Measurements from ENCODE around the gene PLAAT5. TPM values are rescaled to one million over a fixed set of nuclear protein-coding genes. Genes with fewer than 3 reads are reported as not detected.

PLAAT5 gene
- total RNA-seq, 1 experiment from 2014 or later, result 8.5 TPM

DNA sequence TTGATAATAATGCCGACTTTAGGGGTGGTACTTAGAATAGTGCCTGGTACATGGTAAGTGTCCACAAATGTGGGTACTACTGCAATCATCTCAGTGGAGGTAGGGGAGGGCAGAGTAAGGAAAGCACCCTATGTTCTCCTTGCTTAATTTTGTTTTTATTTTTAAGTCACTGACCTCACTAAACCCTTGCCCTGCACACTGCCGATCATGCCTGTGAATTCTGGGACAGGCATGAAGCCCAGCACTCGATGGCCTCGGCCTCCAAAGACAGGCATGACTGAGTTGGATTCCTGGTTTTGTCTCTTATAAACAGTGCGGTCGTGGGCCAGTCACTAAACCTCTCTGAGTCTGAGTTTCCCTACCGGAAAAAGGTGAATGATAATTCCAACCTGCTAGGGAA lies 21.8 kb upstream of the PLAAT5 start:
- no peak overlapping the region for H3K27ac Mint-ChIP-seq
- H3K4me2 ChIP-seq (ENCODE audit: insufficient read depth, insufficient read length, low read length), result no peak overlapping the region
- no peaks in the 10 kb centered on the region for H3K4me1 ChIP-seq (ENCODE audit: insufficient read depth, low read length)
- H3K23ac ChIP-seq (ENCODE audit: insufficient read length, low read depth, low read length), result no peak overlapping the region
- no peaks in the 10 kb centered on the region for H3K9me3 Mint-ChIP-seq
- H3K27me3 ChIP-seq (ENCODE audit: insufficient read depth, low read length), result no peaks in the 10 kb centered on the region
- no peak overlapping the region for H2BK120ac ChIP-seq (ENCODE audit: low read depth, low read length, poor library complexity, severe bottlenecking)
- H3K79me1 ChIP-seq (ENCODE audit: insufficient read depth, low read depth, low read length, poor library complexity, severe bottlenecking), result no peaks in the 10 kb centered on the region
- H3K9ac ChIP-seq (ENCODE audit: extremely low read depth, insufficient read length, low read length), result no peak overlapping the region
- no peak overlapping the region for H3K4me3 Mint-ChIP-seq
- H3K56ac ChIP-seq (ENCODE audit: insufficient read length, low read depth, low read length), result no peak overlapping the region
- no peak overlapping the region for H4K91ac ChIP-seq (ENCODE audit: insufficient read length, low read depth, low read length)
- no peaks in the 10 kb centered on the region for H3K23me2 ChIP-seq (ENCODE audit: insufficient read length, low read depth, low read length, poor library complexity, severe bottlenecking)
- H3K36me3 Mint-ChIP-seq (ENCODE audit: insufficient read depth in 1 of 3, low read depth in 3 of 3), result no peaks in the 10 kb centered on the region; a peak in 1 of 7 replicates
- no peak overlapping the region for H3K4ac ChIP-seq (ENCODE audit: low read depth, low read length)
- no peaks in the 10 kb centered on the region for H3K79me2 ChIP-seq (ENCODE audit: insufficient read depth, low read length)
- no peak overlapping the region for H2BK5ac ChIP-seq (ENCODE audit: insufficient read length, low read length)
- no peak overlapping the region for H3T11ph ChIP-seq (ENCODE audit: low read length)
- H2BK20ac ChIP-seq (ENCODE audit: low read depth, low read length, poor library complexity, severe bottlenecking), result no peak overlapping the region
- H2AK5ac ChIP-seq (ENCODE audit: insufficient read length, low read length), result no peak overlapping the region
- TF ChIP-seq, protein P1, sequence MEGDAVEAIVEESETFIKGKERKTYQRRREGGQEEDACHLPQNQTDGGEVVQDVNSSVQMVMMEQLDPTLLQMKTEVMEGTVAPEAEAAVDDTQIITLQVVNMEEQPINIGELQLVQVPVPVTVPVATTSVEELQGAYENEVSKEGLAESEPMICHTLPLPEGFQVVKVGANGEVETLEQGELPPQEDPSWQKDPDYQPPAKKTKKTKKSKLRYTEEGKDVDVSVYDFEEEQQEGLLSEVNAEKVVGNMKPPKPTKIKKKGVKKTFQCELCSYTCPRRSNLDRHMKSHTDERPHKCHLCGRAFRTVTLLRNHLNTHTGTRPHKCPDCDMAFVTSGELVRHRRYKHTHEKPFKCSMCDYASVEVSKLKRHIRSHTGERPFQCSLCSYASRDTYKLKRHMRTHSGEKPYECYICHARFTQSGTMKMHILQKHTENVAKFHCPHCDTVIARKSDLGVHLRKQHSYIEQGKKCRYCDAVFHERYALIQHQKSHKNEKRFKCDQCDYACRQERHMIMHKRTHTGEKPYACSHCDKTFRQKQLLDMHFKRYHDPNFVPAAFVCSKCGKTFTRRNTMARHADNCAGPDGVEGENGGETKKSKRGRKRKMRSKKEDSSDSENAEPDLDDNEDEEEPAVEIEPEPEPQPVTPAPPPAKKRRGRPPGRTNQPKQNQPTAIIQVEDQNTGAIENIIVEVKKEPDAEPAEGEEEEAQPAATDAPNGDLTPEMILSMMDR (conservative IDR thresholded peaks at IDR 0.05), result no peak
- no peak overlapping the region for H4K5ac ChIP-seq (ENCODE audit: insufficient read length, low read depth, low read length)
- no peak overlapping the region for H2BK15ac ChIP-seq (ENCODE audit: low read depth, low read length)
- H2AFZ ChIP-seq (ENCODE audit: low read length), result no peak overlapping the region
- no peak overlapping the region for H3K14ac ChIP-seq (ENCODE audit: insufficient read depth, low read length)
- no peak overlapping the region for H3K27ac ChIP-seq (ENCODE audit: insufficient read length, low read depth, low read length)
- H3K27me3 Mint-ChIP-seq (ENCODE audit: low read depth), result no peaks in the 10 kb centered on the region; the same call in 1 of the 2 replicates
- no peaks in the 10 kb centered on the region for H4K20me1 ChIP-seq (ENCODE audit: control insufficient read depth, insufficient read depth, insufficient read length)
- no CpG with 5 or more reads among the region's 7 CpGs for WGBS (ENCODE audit: extremely low coverage, insufficient read length, low lambda C conversion rate)
- no peak overlapping the region for H2BK12ac ChIP-seq (ENCODE audit: insufficient read length, low read depth, low read length)
- H4K8ac ChIP-seq (replicated peaks; ENCODE audit: insufficient read length, low read depth, low read length), result no peak overlapping the region
- no peaks in the 10 kb centered on the region for H3K9me3 ChIP-seq (ENCODE audit: control insufficient read depth, low read depth, low read length)
- H3K18ac ChIP-seq (ENCODE audit: insufficient read length, low read depth, low read length), result no peak overlapping the region
- peaks cover 16 to 18% of the 10 kb centered on the region in 2 experiments for H3K4me1 Mint-ChIP-seq
- no peak for DNase-seq
